Bronchial epithelial cell (primary cell): Measurements from ENCODE around the gene SLC22A17. TPM values are rescaled to one million over a fixed set of nuclear protein-coding genes. Genes with fewer than 3 reads are reported as not detected.
A peak's percentile ranks its signal among the peaks of the same experiment; 100 is the strongest.

ENCODE experiments used
- DNase-seq: peaks from one replicate; pipeline ENCODE4 v3.0.0-alpha.2; 2010; ENCODE audit warnings: low read depth
- FAIRE-seq: peaks from 2 replicates; lab custom pipeline; 2011; peaks lifted over from hg19 to GRCh38; lab: Jason Lieb, UNC
- H3K27me3 ChIP-seq: 2 replicates; pipeline ENCODE4 v1.5.1; 2011; ENCODE audit warnings: low read length; ENCODE audit not compliant: control insufficient read depth, insufficient read depth
- H3K36me3 ChIP-seq: 2 replicates; pipeline ENCODE4 v1.5.1; 2011; ENCODE audit warnings: low read length; ENCODE audit not compliant: control insufficient read depth, insufficient read depth
- H3K4me3 ChIP-seq: 2 replicates; pipeline ENCODE4 v1.5.1; 2011; ENCODE audit warnings: mild to moderate bottlenecking, low read depth, low read length, control low read depth
- total RNA-seq: library from RNA; depleted of rRNA; stranded (reverse); fragments of >200 nt; gene quantifications from 2 replicates; pipeline ENCODE4 v1.2.1, GENCODE V29; 2014
- TF ChIP-seq, protein P1 (sequence below): IDR thresholded peaks from 2 replicates; pipeline ENCODE4 v1.5.1; 2011; ENCODE audit warnings: mild to moderate bottlenecking, moderate library complexity, low read length, control low read depth, inconsistent platforms; ENCODE audit not compliant: insufficient read depth, severe bottlenecking

The SLC22A17 gene
- total RNA-seq, 1 donor from 2014 or later, result 0.79 TPM

DNA sequence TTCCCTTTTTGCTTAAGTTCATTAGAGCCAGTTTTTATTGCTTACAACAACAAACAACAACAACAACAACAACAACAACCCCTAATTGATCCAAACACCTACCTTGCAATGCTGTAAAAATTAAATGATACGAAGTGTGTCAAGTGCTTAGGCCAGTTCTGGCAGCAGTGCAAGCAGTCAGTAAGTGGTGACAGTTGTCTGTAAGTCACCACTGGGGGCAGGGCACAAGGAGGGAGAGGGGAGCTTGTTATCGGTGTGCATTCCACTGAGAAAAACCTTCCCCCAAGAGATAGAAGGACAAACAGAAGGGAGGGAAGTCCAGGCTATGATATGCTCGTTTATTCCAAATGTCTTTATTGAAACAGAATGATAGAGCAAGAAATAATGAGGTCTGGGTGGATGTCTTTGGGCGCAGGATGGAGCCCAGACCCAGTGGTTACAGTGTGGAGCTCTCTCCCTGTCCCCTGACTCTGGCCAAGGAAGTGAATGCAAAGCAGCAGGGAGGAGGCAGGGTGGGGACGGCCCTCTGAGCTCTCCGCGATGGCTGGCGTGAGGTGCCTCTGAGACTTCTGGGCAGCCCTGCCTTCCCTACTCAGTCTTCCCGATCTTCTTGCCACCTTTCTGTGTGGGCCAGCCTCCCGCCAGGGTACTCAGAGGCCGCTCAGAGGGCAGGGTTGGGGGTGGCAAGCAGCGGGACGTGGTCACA is 6.5 kb downstream of the SLC22A17 start:
- Histone ChIP-seq H3K4me3 (no peak overlapping the region), H3K27me3 (no peaks in the 10 kb centered on the region), H3K36me3 (no peaks in the 10 kb centered on the region)
- FAIRE-seq (no peak), DNase-seq (no peak)
- TF ChIP-seq, protein P1, sequence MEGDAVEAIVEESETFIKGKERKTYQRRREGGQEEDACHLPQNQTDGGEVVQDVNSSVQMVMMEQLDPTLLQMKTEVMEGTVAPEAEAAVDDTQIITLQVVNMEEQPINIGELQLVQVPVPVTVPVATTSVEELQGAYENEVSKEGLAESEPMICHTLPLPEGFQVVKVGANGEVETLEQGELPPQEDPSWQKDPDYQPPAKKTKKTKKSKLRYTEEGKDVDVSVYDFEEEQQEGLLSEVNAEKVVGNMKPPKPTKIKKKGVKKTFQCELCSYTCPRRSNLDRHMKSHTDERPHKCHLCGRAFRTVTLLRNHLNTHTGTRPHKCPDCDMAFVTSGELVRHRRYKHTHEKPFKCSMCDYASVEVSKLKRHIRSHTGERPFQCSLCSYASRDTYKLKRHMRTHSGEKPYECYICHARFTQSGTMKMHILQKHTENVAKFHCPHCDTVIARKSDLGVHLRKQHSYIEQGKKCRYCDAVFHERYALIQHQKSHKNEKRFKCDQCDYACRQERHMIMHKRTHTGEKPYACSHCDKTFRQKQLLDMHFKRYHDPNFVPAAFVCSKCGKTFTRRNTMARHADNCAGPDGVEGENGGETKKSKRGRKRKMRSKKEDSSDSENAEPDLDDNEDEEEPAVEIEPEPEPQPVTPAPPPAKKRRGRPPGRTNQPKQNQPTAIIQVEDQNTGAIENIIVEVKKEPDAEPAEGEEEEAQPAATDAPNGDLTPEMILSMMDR, result no peak

DNA sequence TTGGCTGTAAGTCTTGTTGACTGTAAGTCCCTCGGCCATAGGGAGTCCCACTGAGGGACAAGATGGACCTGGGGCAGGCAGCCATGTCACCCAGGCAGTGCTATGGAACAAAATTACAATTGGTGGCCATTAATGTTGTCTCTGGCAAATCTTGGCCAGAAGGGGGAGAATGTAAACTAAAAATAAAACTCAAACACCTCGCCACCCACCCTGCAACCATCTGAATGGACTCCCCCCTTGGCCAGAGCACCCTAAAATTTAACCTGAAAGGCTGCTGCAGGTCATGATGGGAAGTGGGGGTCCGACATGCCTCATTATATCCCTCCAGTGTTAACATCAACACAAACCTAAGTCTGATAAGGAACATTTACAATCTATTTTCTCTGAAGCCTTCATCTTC is 8.2 kb downstream of the SLC22A17 start:
- FAIRE-seq (no peak), DNase-seq (no peak)
- Histone ChIP-seq H3K4me3 (no peak overlapping the region), H3K36me3 (no peaks in the 10 kb centered on the region), H3K27me3 (no peaks in the 10 kb centered on the region)
- TF ChIP-seq, protein P1, result no peak

GRCh38 chr14:23339506-23340268 is 13.0 kb downstream of the SLC22A17 start:
- TF ChIP-seq, protein P1, result no peak
- Histone ChIP-seq H3K27me3 (no peaks in the 10 kb centered on the region), H3K36me3 (no peaks in the 10 kb centered on the region), H3K4me3 (no peak overlapping the region)
- FAIRE-seq (no peak), DNase-seq (no peak)

DNA sequence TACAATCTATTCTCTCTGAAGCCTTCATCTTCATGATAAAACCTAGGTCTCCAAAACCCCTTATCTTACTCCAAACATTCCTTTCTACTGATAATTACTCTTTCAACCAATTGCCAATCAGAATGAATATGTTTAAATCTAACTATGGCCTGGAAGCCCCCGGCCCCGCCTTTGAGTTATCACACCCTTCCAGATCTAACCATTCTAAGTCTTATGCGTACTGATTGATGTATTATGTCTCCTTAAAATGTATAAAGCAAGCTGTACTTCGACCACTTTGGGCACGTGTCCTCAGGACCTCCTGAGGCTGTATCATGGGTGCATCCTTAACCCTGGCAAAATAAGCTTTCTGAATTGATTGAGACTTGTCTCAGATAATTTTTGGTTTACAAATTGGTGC is 17.1 kb downstream of the SLC22A17 start:
- DNase-seq (no peak), FAIRE-seq (no peak)

DNA sequence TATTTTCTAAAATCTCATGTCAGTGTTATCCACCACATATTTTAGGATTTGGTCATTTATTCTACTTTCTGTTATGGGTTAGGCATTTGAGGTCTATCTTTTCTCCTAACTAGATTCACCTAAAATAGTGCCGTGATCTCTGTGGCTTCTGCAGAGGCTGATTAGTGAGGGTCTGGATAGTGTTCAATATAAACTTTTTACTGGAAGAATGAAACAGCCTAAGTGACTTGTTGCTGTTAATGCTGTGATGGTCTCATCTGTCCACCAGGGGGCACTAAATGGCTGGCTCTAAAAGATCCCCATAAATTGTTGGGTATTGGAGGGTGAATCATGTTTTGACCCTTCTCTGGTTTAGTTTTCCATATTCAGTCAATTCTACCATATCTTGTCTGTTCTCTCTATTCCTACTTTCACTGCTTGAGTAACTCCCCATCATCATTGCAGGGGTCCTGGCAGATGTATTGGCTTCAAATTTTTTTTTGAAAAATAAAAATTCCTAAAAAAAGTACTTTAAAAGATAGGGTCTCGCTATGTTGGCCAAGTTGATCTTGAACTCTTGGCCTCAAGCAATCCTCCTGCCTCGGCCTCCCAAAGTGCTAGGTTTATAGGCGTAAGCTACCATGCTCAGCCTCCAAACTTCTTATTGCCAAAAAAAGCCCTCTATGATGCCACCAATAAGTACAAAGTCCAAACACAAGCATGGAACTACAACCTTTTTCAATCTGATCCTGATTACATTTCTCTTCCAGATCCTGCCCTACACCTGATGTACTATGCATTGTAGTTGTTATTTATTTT is 24.5 kb downstream of the SLC22A17 start:
- peak; percentile 70 for DNase-seq
- no peak overlapping the region for H3K4me3 ChIP-seq
- no peak for FAIRE-seq
- TF ChIP-seq, protein P1, result peak; percentile 74
- H3K36me3 ChIP-seq, result peaks cover 8% of the 10 kb centered on the region
- no peaks in the 10 kb centered on the region for H3K27me3 ChIP-seq

More for the DNA sequence above, 17.1 kb downstream of the SLC22A17 start:
- TF ChIP-seq, protein P1, result no peak
- Histone ChIP-seq H3K27me3 (no peaks in the 10 kb centered on the region), H3K4me3 (no peak overlapping the region), H3K36me3 (no peaks in the 10 kb centered on the region)
